Stimulated activated CD8-positive, alpha-beta memory T cell treated with anti-CD3 and anti-CD28 coated beads, Interleukin-7, amount 100 ng/mL, for 24 hours (primary cell): ENCODE measurements around the gene NDUFB1.

Source experiments
- DNase-seq: peaks from one replicate; pipeline ENCODE4 v3.0.0-alpha.2; 2020; ENCODE audit warnings: low read depth

The NDUFB1 gene

GRCh38 chr14:92093320-92093719 is 28.2 kb downstream of the NDUFB1 start:
- no peak for DNase-seq

DNA sequence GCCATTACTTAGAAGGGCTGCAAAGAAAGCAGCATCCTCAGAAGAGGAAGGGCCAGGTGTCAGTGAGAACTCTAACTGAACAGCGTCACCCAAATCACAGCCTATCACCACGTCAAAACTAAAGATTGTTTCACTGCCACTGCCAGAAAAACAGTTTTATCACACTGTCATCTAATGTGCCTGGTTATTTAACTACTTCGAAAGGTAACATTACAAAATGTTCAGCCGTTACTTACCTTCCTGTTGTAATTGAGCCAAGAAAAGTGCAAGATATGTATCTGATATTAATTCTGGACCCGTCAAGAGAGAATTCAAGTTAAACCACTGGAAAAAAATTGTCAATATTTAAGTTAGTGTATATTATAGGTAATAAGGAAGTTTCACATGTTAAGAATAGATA is 33.0 kb downstream of the NDUFB1 start:
- DNase-seq = no peak

DNA sequence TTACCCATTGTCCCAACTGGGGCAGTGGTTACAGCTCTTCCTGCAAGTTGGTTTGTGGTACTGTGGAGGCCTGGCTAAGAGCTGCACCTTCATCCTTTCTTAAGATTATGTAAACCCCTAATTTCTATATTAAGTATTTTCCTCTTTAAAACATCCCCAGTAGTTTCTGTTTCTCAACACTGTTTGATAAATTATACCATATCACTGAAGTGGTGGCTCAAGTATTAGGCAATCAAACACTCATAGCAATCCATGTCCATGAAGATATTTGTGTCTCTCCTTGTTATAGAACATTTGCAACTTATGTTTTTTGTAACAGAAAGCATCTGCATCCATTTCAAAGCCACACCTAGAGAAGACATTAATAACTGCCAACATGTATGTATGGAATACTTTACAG is 47.0 kb downstream of the NDUFB1 start:
- DNase-seq = no peak
